Tibial nerve (tissue), 3 donors: ENCODE data around the gene MAPK9.
A peak's percentile ranks its signal among the peaks of the same experiment; 100 is the strongest.

Source experiments
- POLR2A ChIP-seq, 2 donors: fragments of 450-650 bp; IDR thresholded peaks; one replicate each; pipeline ENCODE4 v1.6.1; 2017; ENCODE audit warnings: antibody characterized with exemption in 2 of 2, mild to moderate bottlenecking in 2 of 2, moderate library complexity in 2 of 2
- TF ChIP-seq, protein P1 (sequence below), 5 experiments: fragments of 200-600 bp in 3 of 5; fragments of 450-650 bp in 2 of 5; sonication (generic) in 3 of 5; IDR thresholded peaks; one replicate each; pipeline ENCODE4 v1.5.1; 2016 to 2019; ENCODE audit warnings: antibody characterized with exemption in 5 of 5, mild to moderate bottlenecking in 3 of 5, moderate library complexity in 2 of 5

- TF ChIP-seq, protein P1, sequence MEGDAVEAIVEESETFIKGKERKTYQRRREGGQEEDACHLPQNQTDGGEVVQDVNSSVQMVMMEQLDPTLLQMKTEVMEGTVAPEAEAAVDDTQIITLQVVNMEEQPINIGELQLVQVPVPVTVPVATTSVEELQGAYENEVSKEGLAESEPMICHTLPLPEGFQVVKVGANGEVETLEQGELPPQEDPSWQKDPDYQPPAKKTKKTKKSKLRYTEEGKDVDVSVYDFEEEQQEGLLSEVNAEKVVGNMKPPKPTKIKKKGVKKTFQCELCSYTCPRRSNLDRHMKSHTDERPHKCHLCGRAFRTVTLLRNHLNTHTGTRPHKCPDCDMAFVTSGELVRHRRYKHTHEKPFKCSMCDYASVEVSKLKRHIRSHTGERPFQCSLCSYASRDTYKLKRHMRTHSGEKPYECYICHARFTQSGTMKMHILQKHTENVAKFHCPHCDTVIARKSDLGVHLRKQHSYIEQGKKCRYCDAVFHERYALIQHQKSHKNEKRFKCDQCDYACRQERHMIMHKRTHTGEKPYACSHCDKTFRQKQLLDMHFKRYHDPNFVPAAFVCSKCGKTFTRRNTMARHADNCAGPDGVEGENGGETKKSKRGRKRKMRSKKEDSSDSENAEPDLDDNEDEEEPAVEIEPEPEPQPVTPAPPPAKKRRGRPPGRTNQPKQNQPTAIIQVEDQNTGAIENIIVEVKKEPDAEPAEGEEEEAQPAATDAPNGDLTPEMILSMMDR (IDR thresholded peaks at IDR 0.05) = peak in 1 of 5 experiments; percentile 8
- no peak for TF ChIP-seq POLR2A (IDR thresholded peaks at IDR 0.05)
Measured at GRCh38 chr5:180208435-180209081, 83.3 kb downstream of the MAPK9 start.
